ENCODE data around the gene BCL2A1.
"Not testable (repeated sequence)": the region's sequence is repeated elsewhere in the genome, so short reads cannot be mapped to it uniquely, and the experiment has no call there.

Gene BCL2A1

GRCh38 chr15:79988448-79989117 is 17.6 kb upstream of the BCL2A1 start:
- DNase-seq: no peak

GRCh38 chr15:79987969-79988368 is 17.0 kb upstream of the BCL2A1 start:
- DNase-seq: no peak

- DNase-seq: no peak
Measured at GRCh38 chr15:79987569-79987955, 16.6 kb upstream of the BCL2A1 start.

GRCh38 chr15:79981831-79982455 is 10.9 kb upstream of the BCL2A1 start:
- no peak for DNase-seq

GRCh38 chr15:79978655-79979514 is 7.9 kb upstream of the BCL2A1 start:
- DNase-seq: no peak

- DNase-seq: no peak
Measured at GRCh38 chr15:79978260-79978654, 7.3 kb upstream of the BCL2A1 start.

GRCh38 chr15:79977431-79978054 is 6.5 kb upstream of the BCL2A1 start:
- DNase-seq: no peak

- no peak for DNase-seq
Measured at GRCh38 chr15:79973456-79974195, 2.6 kb upstream of the BCL2A1 start.

GRCh38 chr15:79972863-79973262 is 1.9 kb upstream of the BCL2A1 start:
- DNase-seq: no peak

- no peak for DNase-seq
Measured at GRCh38 chr15:79970181-79970580, 815 bp downstream of the BCL2A1 start.

- DNase-seq: no peak
Measured at GRCh38 chr15:79969146-79969545, 1.9 kb downstream of the BCL2A1 start.

- no peak for DNase-seq
Measured at GRCh38 chr15:79967298-79968182, 3.5 kb downstream of the BCL2A1 start.

- DNase-seq: no peak
Measured at GRCh38 chr15:79966634-79967297, 4.2 kb downstream of the BCL2A1 start.

- DNase-seq: no peak
Measured at GRCh38 chr15:79965846-79966630, 5.0 kb downstream of the BCL2A1 start.

- no peak for DNase-seq
Measured at GRCh38 chr15:79964232-79964805, 6.7 kb downstream of the BCL2A1 start.

GRCh38 chr15:79962921-79963320 is 8.1 kb downstream of the BCL2A1 start:
- DNase-seq: not testable (repeated sequence)

- DNase-seq: no peak
Measured at GRCh38 chr15:79962178-79962577, 8.8 kb downstream of the BCL2A1 start.

GRCh38 chr15:79960502-79961212 is 10.3 kb downstream of the BCL2A1 start:
- DNase-seq: no peak

GRCh38 chr15:79957741-79958140 is 13.3 kb downstream of the BCL2A1 start:
- DNase-seq: no peak
